Measurements from ENCODE around the gene DNAJB1. TPM values are rescaled to one million over a fixed set of nuclear protein-coding genes. Genes with fewer than 3 reads are reported as not detected.

The DNAJB1 gene
- total RNA-seq (100 to 1,000 TPM; 185 to 245 TPM), polyA plus RNA-seq (ENCODE audit: insufficient read depth, low read depth, low replicate concordance) (386 TPM)
- long read RNA-seq, donor 1, transcript DNAJB1-201 (3 exons, 2,264 nt): major isoform, 64 of 297 reads
- long read RNA-seq, donor 1, partial matches to known transcripts: 108 of 297 reads
- long read RNA-seq, donor 1, other reads (novel, unspliced or antisense): 121 of 297 reads
- long read RNA-seq, donor 2, transcript DNAJB1-201 (3 exons, 2,264 nt): major isoform, 55 of 207 reads
- long read RNA-seq, donor 2, partial matches to known transcripts: 76 of 207 reads
- long read RNA-seq, donor 2, other reads (novel, unspliced or antisense): 74 of 207 reads

DNA sequence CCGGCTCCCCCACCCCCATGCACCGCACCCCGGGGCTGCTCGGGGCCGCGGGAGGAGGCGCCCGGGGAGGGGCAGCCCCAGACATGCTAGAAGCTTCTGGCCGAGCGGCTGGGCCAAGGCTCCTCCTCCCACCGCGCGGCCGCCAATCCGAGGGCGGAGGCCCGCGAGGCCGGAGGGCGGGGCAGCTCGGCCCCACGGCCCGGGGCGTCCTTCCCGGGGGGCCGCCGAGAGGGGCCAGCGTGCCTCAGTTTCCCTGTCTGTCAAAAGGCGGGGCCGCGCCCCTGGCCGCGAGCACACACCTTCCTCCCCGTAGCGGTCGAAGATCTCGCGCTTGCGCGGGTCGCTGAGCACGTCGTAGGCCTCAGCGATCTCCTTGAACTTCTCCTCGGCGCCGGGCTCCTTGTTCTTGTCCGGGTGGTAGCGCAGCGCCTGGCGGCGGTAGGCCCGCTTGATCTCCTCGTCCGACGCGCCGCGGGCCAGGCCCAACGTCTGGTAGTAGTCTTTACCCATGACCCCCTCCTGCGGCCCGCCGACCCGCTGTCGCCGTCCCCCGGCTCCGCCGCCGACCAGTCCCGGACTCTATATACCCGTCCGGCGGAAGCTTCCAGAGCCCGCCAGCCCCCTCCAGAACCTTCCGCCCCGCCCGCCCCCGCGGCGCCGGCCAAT, at the start of gene DNAJB1:
Gene DNAJB1, minus strand, starts transcription at position 558 of the 666 bp plus-strand sequence. Its CDS starts 48 bp downstream, at position 510.
- H3K27me3 ChIP-seq: no peaks in the 10 kb centered on the region
- no peaks in the 10 kb centered on the region for H3K9me3 ChIP-seq
- H3K4me3 ChIP-seq: peak within 1 kb of the TSS; percentile 89 to 99
- no peaks in the 10 kb centered on the region for H3K36me3 ChIP-seq (ENCODE audit: low read depth, missing control alignments)
- peak; percentile 84 for DNase-seq
- intact Hi-C loops (cut with DNase I; ENCODE audit: low total_unique reads): no loop called here
- WGBS, 2 donors: 1 to 40% methylated on average over 1 to 71 of the region's 82 CpGs
- peaks cover 44% of the 10 kb centered on the region for H3K4me1 ChIP-seq
- TF ChIP-seq POLR2A (IDR thresholded peaks at IDR 0.05) (peak; percentile 94), CTCF (IDR thresholded peaks at IDR 0.05) (peak in 1 of 3 experiments; percentile 23)
- peak within 1 kb of the TSS; percentile 99 to 100 for H3K27ac ChIP-seq

- intact Hi-C loops (cut with DNase I; ENCODE audit: low total_unique reads): no loop called here
- Histone ChIP-seq H3K4me1 (peaks cover 28% of the 10 kb centered on the region), H3K27ac (no peak overlapping the region), H3K36me3 (ENCODE audit: low read depth, missing control alignments) (no peaks in the 10 kb centered on the region), H3K9me3 (no peaks in the 10 kb centered on the region), H3K27me3 (no peaks in the 10 kb centered on the region), H3K4me3 (no peak overlapping the region)
- no peak for DNase-seq
- no peak for TF ChIP-seq POLR2A (IDR thresholded peaks at IDR 0.05)
- no peak for TF ChIP-seq CTCF (IDR thresholded peaks at IDR 0.05)
- WGBS, 2 donors: 80 to 83% methylated on average over 11 of the region's 11 CpGs
Measured at GRCh38 chr19:14567079-14567478, 48.9 kb upstream of the DNAJB1 start.

DNA sequence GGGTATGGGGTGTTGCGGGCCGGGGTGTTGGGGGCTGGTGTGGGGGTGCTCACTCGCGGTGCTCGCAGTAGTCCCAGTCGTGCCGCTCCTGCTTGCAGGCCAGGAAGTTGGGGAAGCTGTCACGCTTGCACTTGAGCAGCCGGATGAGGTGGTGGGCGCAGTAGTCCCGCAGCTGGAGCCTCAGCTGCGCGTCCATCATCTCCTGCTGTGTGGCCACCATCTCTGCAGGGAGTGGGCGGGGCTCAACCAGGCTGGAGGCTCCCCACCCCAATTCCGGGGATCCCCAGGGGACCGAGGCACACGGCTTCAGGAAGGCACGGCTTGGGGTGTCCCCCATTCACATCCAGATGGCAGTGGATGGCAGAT, 48.5 kb upstream of the DNAJB1 start:
- no peak for DNase-seq
- H3K9me3 ChIP-seq: no peaks in the 10 kb centered on the region
- intact Hi-C loops (cut with DNase I; ENCODE audit: low total_unique reads): no loop called here
- H3K4me3 ChIP-seq: no peak overlapping the region
- no peak overlapping the region for H3K27ac ChIP-seq
- no peaks in the 10 kb centered on the region for H3K27me3 ChIP-seq
- peaks cover 32% of the 10 kb centered on the region for H3K4me1 ChIP-seq
- H3K36me3 ChIP-seq (ENCODE audit: low read depth, missing control alignments): no peaks in the 10 kb centered on the region
- TF ChIP-seq CTCF (IDR thresholded peaks at IDR 0.05) (no peak), POLR2A (IDR thresholded peaks at IDR 0.05) (no peak)
- 67 to 80% methylated on average over 3 to 18 of the region's 18 CpGs for WGBS, 2 donors

GRCh38 chr19:14565765-14566711, 47.8 kb upstream of the DNAJB1 start:
- TF ChIP-seq CTCF (IDR thresholded peaks at IDR 0.05): no peak
- no peak for TF ChIP-seq POLR2A (IDR thresholded peaks at IDR 0.05)
- Histone ChIP-seq H3K27me3 (no peaks in the 10 kb centered on the region), H3K27ac (no peak overlapping the region), H3K36me3 (ENCODE audit: low read depth, missing control alignments) (no peaks in the 10 kb centered on the region), H3K4me3 (no peak overlapping the region), H3K4me1 (peaks cover 36% of the 10 kb centered on the region), H3K9me3 (no peaks in the 10 kb centered on the region)
- 62 to 65% methylated on average over 13 to 30 of the region's 31 CpGs for WGBS, 2 donors
- no peak for DNase-seq
- intact Hi-C loops (cut with DNase I; ENCODE audit: low total_unique reads): no loop called here

All from testis (tissue), 5 donors.